HepG2 (cell line): ENCODE measurements around the gene NPPB. TPM values are rescaled to one million over a fixed set of nuclear protein-coding genes. Genes with fewer than 3 reads are reported as not detected.

Source experiments
- FOXA1 ChIP-seq, 2 experiments: fragments of 450-650 bp in 1 of 2; sonication (generic) in 1 of 2; formaldehyde crosslinking in 1 of 2; IDR thresholded peaks; 2 replicates each; pipeline versions ENCODE4 v1.4.0 to v1.6.1; 2016 to 2020; ENCODE audit warnings: missing genetic modification reagents in 1 of 2
- FOXA3 ChIP-seq: IDR thresholded peaks from 2 replicates; pipeline ENCODE4 v1.6.1; 2016; ENCODE audit warnings: missing genetic modification reagents, missing compliant biosample characterization
- FOXK2 ChIP-seq: fragments of 450-650 bp; IDR thresholded peaks from 2 replicates; pipeline ENCODE4 v1.6.1; 2016
- HIC2 ChIP-seq: sonication (generic); formaldehyde crosslinking; IDR thresholded peaks from 2 replicates; pipeline ENCODE4 v1.9.0; 2022; ENCODE audit warnings: low read depth, missing genetic modification reagents
- HOXA3 ChIP-seq: sonication (generic); formaldehyde crosslinking; IDR thresholded peaks from 2 replicates; pipeline ENCODE4 v1.5.0; 2020; ENCODE audit warnings: missing genetic modification reagents
- PHF20 ChIP-seq: sonication (generic); formaldehyde crosslinking; IDR thresholded peaks from 2 replicates; pipeline ENCODE4 v1.5.0; 2020; ENCODE audit warnings: mild to moderate bottlenecking, missing genetic modification reagents
- ZFP37 ChIP-seq: sonication (generic); formaldehyde crosslinking; IDR thresholded peaks from 2 replicates; pipeline ENCODE4 v1.4.0; 2020; ENCODE audit warnings: missing genetic modification reagents, borderline replicate concordance
- ZFP82 ChIP-seq: sonication (generic); formaldehyde crosslinking; IDR thresholded peaks from 2 replicates; pipeline ENCODE4 v1.5.1; 2020; ENCODE audit warnings: mild to moderate bottlenecking, missing genetic modification reagents, borderline replicate concordance
- ZNF446 ChIP-seq: sonication (generic); formaldehyde crosslinking; IDR thresholded peaks from 2 replicates; pipeline ENCODE4 v1.5.0; 2020; ENCODE audit warnings: mild to moderate bottlenecking, missing genetic modification reagents
- ZNF451 ChIP-seq: sonication (generic); formaldehyde crosslinking; IDR thresholded peaks from 2 replicates; pipeline ENCODE4 v1.5.0; 2020; ENCODE audit warnings: mild to moderate bottlenecking, missing genetic modification reagents
- ZNF674 ChIP-seq: sonication (generic); formaldehyde crosslinking; IDR thresholded peaks from 2 replicates; pipeline ENCODE4 v1.5.0; 2020; ENCODE audit warnings: low read depth, mild to moderate bottlenecking, missing genetic modification reagents
- ZNF737 ChIP-seq: sonication (generic); formaldehyde crosslinking; IDR thresholded peaks from 2 replicates; pipeline ENCODE4 v1.5.0; 2020; ENCODE audit warnings: missing genetic modification reagents, mild to moderate bottlenecking, borderline replicate concordance
- ZNF775 ChIP-seq: sonication (generic); formaldehyde crosslinking; IDR thresholded peaks from 2 replicates; pipeline ENCODE4 v1.4.0; 2020; ENCODE audit warnings: missing genetic modification reagents, mild to moderate bottlenecking, moderate library complexity, borderline replicate concordance
- polyA plus RNA-seq, 8 experiments: library from polyadenylated mRNA; depleted of rRNA in 3 of 8; stranded (reverse) in 7 of 8; unstranded in 1 of 8; fragments of >200 nt; fragmentation: Illumina TruSeq in 4 of 8; extraction: Trizol in 4 of 8; gene quantifications; 2 replicates each; pipeline versions ENCODE4 v1.2.1 to v1.2.3, GENCODE V29; 2011 to 2016; ENCODE audit warnings: low read depth in 4 of 8, missing spikeins in 1 of 8, mixed read lengths in 1 of 8; ENCODE audit not compliant: insufficient read depth in 1 of 8
- total RNA-seq, 5 experiments: library from RNA; depleted of rRNA; stranded (reverse); fragments of >200 nt; fragmentation: Illumina TruSeq; extraction: Trizol; gene quantifications; 2 replicates each; pipeline ENCODE4 v1.2.3, GENCODE V29; 2016; ENCODE audit warnings: low read depth in 1 of 5
- TF ChIP-seq, protein P1 (sequence below): sonication (generic); formaldehyde crosslinking; IDR thresholded peaks from 2 replicates; pipeline ENCODE4 v1.5.1; 2020; ENCODE audit warnings: missing genetic modification reagents, mild to moderate bottlenecking, borderline replicate concordance
- TF ChIP-seq, protein P2 (sequence below): sonication (generic); formaldehyde crosslinking; IDR thresholded peaks from 2 replicates; pipeline ENCODE4 v1.4.0; 2020; ENCODE audit warnings: mild to moderate bottlenecking, missing genetic modification reagents
- TF ChIP-seq, protein P3 (sequence below): sonication (generic); formaldehyde crosslinking; IDR thresholded peaks from 2 replicates; pipeline ENCODE4 v1.5.1; 2020; ENCODE audit warnings: mild to moderate bottlenecking, missing genetic modification reagents, moderate library complexity
- TF ChIP-seq, protein P4 (sequence below): sonication (generic); formaldehyde crosslinking; IDR thresholded peaks from 2 replicates; pipeline ENCODE4 v1.5.0; 2020; ENCODE audit warnings: mild to moderate bottlenecking, missing genetic modification reagents

The NPPB gene
- total and polyA plus RNA-seq, 2 of the 13 experiments (the other 11 are each of a cell fraction or from before 2014, with no cell fraction given): 1.9 TPM; not detected in 1

GRCh38 chr1:11858968-11859871, 475 bp upstream of the NPPB start (continued):
- TF ChIP-seq HIC2 (CRISPR knock-in tag): no peak
- TF ChIP-seq, protein P1, sequence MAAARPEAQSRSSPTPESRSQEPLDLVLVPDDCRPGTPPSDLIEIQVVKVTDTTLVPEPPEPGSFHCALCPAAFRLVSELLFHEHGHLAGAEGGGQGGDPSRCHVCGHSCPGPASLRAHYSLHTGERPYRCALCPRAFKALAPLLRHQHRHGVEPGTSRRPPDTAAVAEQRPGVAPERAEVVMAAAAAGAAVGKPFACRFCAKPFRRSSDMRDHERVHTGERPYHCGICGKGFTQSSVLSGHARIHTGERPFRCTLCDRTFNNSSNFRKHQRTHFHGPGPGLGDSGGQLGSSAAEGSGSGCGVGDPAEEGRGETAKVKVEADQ (CRISPR knock-in tag): peak; percentile 94; the same call in 1 of the 2 replicates
- TF ChIP-seq, protein P2, sequence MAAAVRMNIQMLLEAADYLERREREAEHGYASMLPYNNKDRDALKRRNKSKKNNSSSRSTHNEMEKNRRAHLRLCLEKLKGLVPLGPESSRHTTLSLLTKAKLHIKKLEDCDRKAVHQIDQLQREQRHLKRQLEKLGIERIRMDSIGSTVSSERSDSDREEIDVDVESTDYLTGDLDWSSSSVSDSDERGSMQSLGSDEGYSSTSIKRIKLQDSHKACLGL (CRISPR knock-in tag): peak; percentile 95
- TF ChIP-seq ZNF446: peak; percentile 88; the same call in 1 of the 2 replicates
- no peak for TF ChIP-seq FOXK2
- TF ChIP-seq HOXA3 (CRISPR knock-in tag): peak; percentile 78
- TF ChIP-seq ZNF775 (CRISPR knock-in tag): peak; percentile 75; the same call in 1 of the 2 replicates
- TF ChIP-seq, protein P3, sequence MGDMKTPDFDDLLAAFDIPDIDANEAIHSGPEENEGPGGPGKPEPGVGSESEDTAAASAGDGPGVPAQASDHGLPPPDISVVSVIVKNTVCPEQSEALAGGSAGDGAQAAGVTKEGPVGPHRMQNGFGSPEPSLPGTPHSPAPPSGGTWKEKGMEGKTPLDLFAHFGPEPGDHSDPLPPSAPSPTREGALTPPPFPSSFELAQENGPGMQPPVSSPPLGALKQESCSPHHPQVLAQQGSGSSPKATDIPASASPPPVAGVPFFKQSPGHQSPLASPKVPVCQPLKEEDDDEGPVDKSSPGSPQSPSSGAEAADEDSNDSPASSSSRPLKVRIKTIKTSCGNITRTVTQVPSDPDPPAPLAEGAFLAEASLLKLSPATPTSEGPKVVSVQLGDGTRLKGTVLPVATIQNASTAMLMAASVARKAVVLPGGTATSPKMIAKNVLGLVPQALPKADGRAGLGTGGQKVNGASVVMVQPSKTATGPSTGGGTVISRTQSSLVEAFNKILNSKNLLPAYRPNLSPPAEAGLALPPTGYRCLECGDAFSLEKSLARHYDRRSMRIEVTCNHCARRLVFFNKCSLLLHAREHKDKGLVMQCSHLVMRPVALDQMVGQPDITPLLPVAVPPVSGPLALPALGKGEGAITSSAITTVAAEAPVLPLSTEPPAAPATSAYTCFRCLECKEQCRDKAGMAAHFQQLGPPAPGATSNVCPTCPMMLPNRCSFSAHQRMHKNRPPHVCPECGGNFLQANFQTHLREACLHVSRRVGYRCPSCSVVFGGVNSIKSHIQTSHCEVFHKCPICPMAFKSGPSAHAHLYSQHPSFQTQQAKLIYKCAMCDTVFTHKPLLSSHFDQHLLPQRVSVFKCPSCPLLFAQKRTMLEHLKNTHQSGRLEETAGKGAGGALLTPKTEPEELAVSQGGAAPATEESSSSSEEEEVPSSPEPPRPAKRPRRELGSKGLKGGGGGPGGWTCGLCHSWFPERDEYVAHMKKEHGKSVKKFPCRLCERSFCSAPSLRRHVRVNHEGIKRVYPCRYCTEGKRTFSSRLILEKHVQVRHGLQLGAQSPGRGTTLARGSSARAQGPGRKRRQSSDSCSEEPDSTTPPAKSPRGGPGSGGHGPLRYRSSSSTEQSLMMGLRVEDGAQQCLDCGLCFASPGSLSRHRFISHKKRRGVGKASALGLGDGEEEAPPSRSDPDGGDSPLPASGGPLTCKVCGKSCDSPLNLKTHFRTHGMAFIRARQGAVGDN: peak; percentile 79
- peak; percentile 97 for TF ChIP-seq ZNF737 (CRISPR knock-in tag)
- peak; percentile 69 for TF ChIP-seq FOXA3 (CRISPR knock-in tag)
- TF ChIP-seq, protein P4, sequence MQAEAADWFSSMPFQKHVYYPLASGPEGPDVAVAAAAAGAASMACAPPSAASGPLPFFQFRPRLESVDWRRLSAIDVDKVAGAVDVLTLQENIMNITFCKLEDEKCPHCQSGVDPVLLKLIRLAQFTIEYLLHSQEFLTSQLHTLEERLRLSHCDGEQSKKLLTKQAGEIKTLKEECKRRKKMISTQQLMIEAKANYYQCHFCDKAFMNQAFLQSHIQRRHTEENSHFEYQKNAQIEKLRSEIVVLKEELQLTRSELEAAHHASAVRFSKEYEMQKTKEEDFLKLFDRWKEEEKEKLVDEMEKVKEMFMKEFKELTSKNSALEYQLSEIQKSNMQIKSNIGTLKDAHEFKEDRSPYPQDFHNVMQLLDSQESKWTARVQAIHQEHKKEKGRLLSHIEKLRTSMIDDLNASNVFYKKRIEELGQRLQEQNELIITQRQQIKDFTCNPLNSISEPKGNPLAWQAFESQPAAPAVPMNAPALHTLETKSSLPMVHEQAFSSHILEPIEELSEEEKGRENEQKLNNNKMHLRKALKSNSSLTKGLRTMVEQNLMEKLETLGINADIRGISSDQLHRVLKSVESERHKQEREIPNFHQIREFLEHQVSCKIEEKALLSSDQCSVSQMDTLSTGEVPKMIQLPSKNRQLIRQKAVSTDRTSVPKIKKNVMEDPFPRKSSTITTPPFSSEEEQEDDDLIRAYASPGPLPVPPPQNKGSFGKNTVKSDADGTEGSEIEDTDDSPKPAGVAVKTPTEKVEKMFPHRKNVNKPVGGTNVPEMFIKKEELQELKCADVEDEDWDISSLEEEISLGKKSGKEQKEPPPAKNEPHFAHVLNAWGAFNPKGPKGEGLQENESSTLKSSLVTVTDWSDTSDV (CRISPR knock-in tag): peak; percentile 86; the same call in 1 of the 2 replicates
- TF ChIP-seq ZFP82 (CRISPR knock-in tag): no peak
- TF ChIP-seq FOXA1 (IDR thresholded peaks at IDR 0.05): no peak
- TF ChIP-seq FOXA1 (CRISPR knock-in tag; IDR thresholded peaks at IDR 0.05): no peak
- peak; percentile 99 for TF ChIP-seq ZFP37 (CRISPR knock-in tag)
- peak; percentile 67 for TF ChIP-seq PHF20 (CRISPR knock-in tag)
- TF ChIP-seq ZNF674 (CRISPR knock-in tag): peak; percentile 80; the same call in 1 of the 2 replicates
- peak; percentile 71; the same call in 1 of the 2 replicates for TF ChIP-seq ZNF451 (CRISPR knock-in tag)
